ENCODE data around the gene PYGM. TPM values are rescaled to one million over a fixed set of nuclear protein-coding genes. Genes with fewer than 3 reads are reported as not detected.

PYGM gene
- total and polyA plus RNA-seq, 2 of the 8 experiments (the other 6 are each of a cell fraction or from before 2014, with no cell fraction given): 9.6 to 10.0 TPM

DNA sequence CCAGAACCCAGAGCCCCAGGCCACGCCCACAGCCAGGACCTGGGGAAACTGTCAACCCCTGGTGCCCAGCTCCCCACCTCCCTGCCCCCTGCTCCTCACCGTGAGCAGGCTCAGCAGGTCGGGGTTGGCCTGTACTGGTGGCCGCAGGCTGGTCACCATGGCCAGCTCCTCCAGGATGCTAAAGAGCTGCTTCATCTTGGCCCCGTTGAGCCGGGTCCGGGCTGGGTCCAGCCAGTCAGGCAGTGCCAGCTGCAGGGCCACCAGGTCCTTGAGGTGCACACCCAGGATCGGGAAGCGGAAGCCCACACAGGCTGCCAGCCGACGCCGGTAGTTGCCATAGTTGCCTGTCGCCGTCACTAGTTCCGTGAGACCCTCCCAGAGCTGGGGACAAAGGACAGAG lies 23.1 kb downstream of the PYGM start (continued):
- TF ChIP-seq EGR1 (IDR thresholded peaks at IDR 0.05; ENCODE audit: borderline replicate concordance, low read depth, low read length) (no peak), TBP (IDR thresholded peaks at IDR 0.05; ENCODE audit: low read depth, low read length) (no peak), YY1 (IDR thresholded peaks at IDR 0.05; ENCODE audit: low read depth, low read length) (no peak)
